Activated CD4-positive, alpha-beta memory T cell treated with anti-CD3 and anti-CD28 coated beads for 36 hours (primary cell): ENCODE data around the gene ATP4A. TPM values are rescaled to one million over a fixed set of nuclear protein-coding genes. Genes with fewer than 3 reads are reported as not detected.
"Not testable (repeated sequence)": the region's sequence is repeated elsewhere in the genome, so short reads cannot be mapped to it uniquely, and the experiment has no call there.

Experiments used
- CTCF ChIA-PET: fragments of 350-600 bp; sonication (Branson Sonifier 250); formaldehyde crosslinking; loops from one replicate; lab custom pipeline; 2021; ENCODE audit warnings: antibody characterized with exemption, inconsistent platforms; lab: Charles Lee
- POLR2A ChIA-PET: fragments of 350-600 bp; sonication (Branson Sonifier 250); formaldehyde crosslinking; loops from one replicate; lab custom pipeline; 2021; ENCODE audit warnings: antibody characterized with exemption; lab: Charles Lee
- DNase-seq: peaks from one replicate; pipeline ENCODE4 v3.0.0-alpha.2; 2020
- H3K27ac Mint-ChIP-seq: one replicate; pipeline ENCODE4 v1.8.0; 2021; ENCODE audit warnings: mixed read lengths
- H3K27me3 Mint-ChIP-seq: one replicate; pipeline ENCODE4 v1.8.0; 2021; ENCODE audit warnings: mixed read lengths
- H3K36me3 Mint-ChIP-seq: one replicate; pipeline ENCODE4 v1.8.0; 2021; ENCODE audit warnings: mixed read lengths
- H3K4me1 Mint-ChIP-seq: one replicate; pipeline ENCODE4 v1.8.0; 2021; ENCODE audit warnings: low read depth, mixed read lengths
- H3K4me3 Mint-ChIP-seq: one replicate; pipeline ENCODE4 v1.8.0; 2021; ENCODE audit warnings: mild to moderate bottlenecking, mixed read lengths
- H3K9me3 Mint-ChIP-seq: one replicate; pipeline ENCODE4 v1.8.0; 2021; ENCODE audit warnings: mixed read lengths
- intact Hi-C: fragments of 100-400 bp; cut with micrococcal nuclease; formaldehyde crosslinking; loops from one replicate; pipeline ENCODE4 v1.15.1; 2023
- total RNA-seq, 2 experiments: library from RNA; stranded (reverse); gene quantifications; one replicate each; pipeline ENCODE4 v1.2.3, GENCODE V29; 2021

The ATP4A gene
- total RNA-seq, 2 experiments from 2014 or later, result not detected

DNA sequence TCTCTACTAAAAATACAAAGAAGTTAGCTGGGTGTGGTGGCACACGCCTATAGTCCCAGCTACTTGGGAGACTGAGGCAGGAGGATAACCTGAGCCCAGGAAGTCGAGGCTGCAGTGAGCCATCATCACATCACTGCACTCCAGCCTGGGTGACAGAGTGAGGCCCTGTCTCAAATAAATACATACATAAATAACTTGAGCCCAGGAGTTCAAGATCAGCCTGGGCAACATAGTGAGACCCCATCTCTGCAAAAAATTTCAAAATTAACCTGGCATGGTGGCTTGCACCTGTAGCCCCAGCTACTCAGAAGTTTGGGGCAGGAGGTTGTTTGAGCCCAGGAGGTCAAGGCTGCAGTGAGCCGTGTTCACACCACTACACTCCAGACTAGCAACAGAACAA, 31.6 kb upstream of the ATP4A start:
- H3K27ac Mint-ChIP-seq, H3K36me3 Mint-ChIP-seq, H3K27me3 Mint-ChIP-seq, intact Hi-C loops, H3K4me1 Mint-ChIP-seq, H3K4me3 Mint-ChIP-seq, DNase-seq, H3K9me3 Mint-ChIP-seq, POLR2A ChIA-PET: not testable (repeated sequence)
- CTCF ChIA-PET, result interaction anchor here (0.6 kb wide), 1 partner anchor 78 kb away, joined by 3 read pairs; no protein-coding TSS in a partner anchor

DNA sequence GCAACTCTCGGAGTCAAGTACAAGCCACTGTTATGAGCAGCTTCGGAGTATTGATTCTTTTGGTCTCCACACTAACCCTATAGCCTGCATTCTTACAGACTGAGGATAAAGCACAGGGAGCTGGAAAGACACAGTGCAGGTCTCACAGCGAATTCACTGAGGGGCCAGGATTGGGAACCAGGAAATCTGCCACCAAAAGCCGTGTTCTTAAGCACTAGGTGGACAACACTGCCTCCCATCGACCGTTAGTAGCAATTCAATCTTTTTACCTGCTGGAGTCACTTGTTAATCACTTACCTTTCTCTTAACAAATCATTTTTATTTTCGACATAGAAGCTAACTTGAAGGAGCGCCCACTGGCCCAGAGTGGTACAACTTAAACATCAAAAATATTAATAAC, 28.8 kb upstream of the ATP4A start:
- Mint-ChIP-seq H3K27me3 (peaks cover 3% of the 10 kb centered on the region), H3K4me3 (no peak overlapping the region), H3K36me3 (no peaks in the 10 kb centered on the region), H3K4me1 (peaks cover 5% of the 10 kb centered on the region), H3K9me3 (no peaks in the 10 kb centered on the region), H3K27ac (no peak overlapping the region)
- CTCF ChIA-PET, result interaction anchor here (0.8 to 6.3 kb wide), 12 partner anchors 8 to 234 kb away, joined by 3 to 59 read pairs (median 4); partner anchors contain the start of genes ATP4A and FFAR3
- DNase-seq, result peak; percentile 30
- POLR2A ChIA-PET, result interaction anchor here (0.6 kb wide), 1 partner anchor 21 kb away, joined by 3 read pairs; no protein-coding TSS in a partner anchor
- intact Hi-C loops, result loop anchor here (1.0 to 2.0 kb wide), 2 partner anchors 43 to 82 kb away; no protein-coding TSS in a partner anchor

DNA sequence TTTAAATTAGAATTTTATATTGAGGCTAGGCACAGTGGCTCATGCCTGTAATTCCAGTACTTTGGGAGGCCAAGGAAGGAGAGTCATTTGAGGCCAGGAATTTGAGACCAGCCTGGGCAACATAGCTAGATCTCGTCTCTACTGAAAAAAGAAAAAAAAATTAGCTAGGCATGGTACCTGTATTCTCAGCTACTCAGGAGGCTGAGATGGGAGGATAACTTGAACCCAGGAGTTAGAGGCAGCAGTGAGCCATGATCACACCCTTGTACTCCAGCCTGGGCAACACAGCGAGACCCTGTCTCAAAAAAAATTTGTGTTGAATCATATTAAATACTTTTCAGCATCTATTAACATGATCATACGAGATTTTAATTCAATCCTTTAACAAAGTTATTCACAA, 27.4 kb upstream of the ATP4A start:
- no peaks in the 10 kb centered on the region for H3K4me1 Mint-ChIP-seq
- intact Hi-C loops, result no loop called here
- CTCF ChIA-PET, result interaction anchor here (0.7 to 6.3 kb wide), 5 partner anchors 43 to 233 kb away, joined by 3 to 59 read pairs (median 4); partner anchors contain the start of gene FFAR3

DNA sequence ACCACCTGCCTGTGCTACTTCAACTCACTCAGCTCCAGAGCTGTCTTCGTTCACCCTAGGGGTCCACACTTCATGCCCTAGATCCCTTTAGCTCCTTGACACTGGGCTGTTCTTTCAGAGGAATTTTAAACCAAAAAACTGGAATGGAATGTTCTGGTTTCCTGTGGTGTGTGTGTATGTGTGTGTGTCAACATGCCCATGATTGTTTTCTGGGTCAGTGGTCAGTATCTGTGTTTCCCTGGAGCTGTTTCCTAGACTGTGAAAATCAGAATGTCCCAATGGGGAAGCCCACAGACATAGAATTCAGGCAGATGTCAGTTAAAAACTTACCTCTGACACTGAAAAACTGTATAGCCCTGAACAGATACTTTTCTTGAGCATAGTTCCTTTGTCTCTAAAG, 23.9 kb upstream of the ATP4A start:
- Mint-ChIP-seq H3K4me3 (no peak overlapping the region), H3K36me3 (no peaks in the 10 kb centered on the region), H3K9me3 (no peaks in the 10 kb centered on the region), H3K4me1 (no peaks in the 10 kb centered on the region), H3K27me3 (peaks cover 10% of the 10 kb centered on the region), H3K27ac (no peak overlapping the region)
- ChIA-PET POLR2A (no interaction called here), CTCF (interaction anchor here (1.2 to 6.3 kb wide), 2 partner anchors 39 to 77 kb away, joined by 4 to 34 read pairs; no protein-coding TSS in a partner anchor)
- no peak for DNase-seq
- intact Hi-C loops, result no loop called here

More for the DNA sequence above, 27.4 kb upstream of the ATP4A start:
- DNase-seq, result no peak
- Mint-ChIP-seq H3K4me3 (no peak overlapping the region), H3K9me3 (no peaks in the 10 kb centered on the region), H3K27ac (no peak overlapping the region), H3K27me3 (peaks cover 3% of the 10 kb centered on the region), H3K36me3 (no peaks in the 10 kb centered on the region)
- POLR2A ChIA-PET, result interaction anchor here (0.7 kb wide), 1 partner anchor 47 kb away, joined by 3 read pairs; no protein-coding TSS in a partner anchor

DNA sequence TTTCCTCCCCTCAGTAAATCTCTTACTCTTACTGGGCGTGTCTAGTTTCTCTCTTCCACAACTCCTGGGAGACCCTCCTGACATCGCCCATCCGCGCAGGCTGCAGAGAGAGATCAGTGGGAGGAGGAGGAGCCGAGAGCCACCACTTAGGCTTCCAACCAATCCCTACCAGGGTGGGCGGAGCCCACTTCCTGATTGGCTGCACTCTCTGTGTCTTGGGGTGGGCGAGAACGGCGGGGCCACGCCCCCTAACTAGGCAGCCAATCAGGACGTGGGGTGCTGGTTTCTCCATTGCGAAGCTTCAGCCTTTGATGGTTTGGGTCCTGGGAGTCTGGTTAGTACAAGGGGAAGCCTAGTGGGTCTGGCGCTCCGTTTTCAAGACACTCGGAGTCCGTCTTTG, 22.4 kb upstream of the ATP4A start, which contains the start of gene PMIS2:
Gene PMIS2, plus strand, starts transcription at position 326 of the 400 bp plus-strand sequence. CDS start 87 bp downstream, outside the sequence.
- Mint-ChIP-seq H3K4me1 (no peaks in the 10 kb centered on the region), H3K27me3 (peaks cover 10% of the 10 kb centered on the region), H3K27ac (no peak within 1 kb of the TSS), H3K36me3 (no peaks in the 10 kb centered on the region), H3K9me3 (no peaks in the 10 kb centered on the region), H3K4me3 (no peak within 1 kb of the TSS)
- ChIA-PET CTCF (interaction anchor here (1.2 kb wide), 1 partner anchor 75 kb away, joined by 4 read pairs; no protein-coding TSS in a partner anchor), POLR2A (interaction anchor here (0.6 kb wide), 1 partner anchor 13 kb away, joined by 3 read pairs; no protein-coding TSS in a partner anchor)
- DNase-seq, result peak; percentile 20
- intact Hi-C loops, result loop anchor here (1.0 kb wide), 1 partner anchor 19 kb away; no protein-coding TSS in a partner anchor

DNA sequence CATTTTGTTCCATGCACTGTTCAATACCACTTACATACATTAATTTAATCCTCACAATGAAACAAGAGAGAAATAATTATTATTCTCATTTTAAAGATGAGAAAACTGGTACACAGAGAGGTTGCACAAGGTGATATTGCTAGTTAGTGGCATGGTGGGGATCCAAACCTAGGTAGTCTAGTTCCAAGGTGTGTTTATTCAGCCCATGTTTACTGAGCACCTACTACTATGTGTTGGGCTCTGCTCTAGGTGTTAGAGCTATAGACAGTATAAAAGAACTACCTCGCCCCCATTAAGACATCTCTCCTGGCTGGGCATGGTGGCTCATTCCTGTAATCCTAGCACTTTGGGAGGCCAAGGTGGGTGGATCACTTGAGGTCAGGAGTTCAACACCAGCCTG, 19.3 kb upstream of the ATP4A start:
- Mint-ChIP-seq H3K36me3 (no peaks in the 10 kb centered on the region), H3K4me1 (no peaks in the 10 kb centered on the region), H3K27ac (no peak overlapping the region), H3K27me3 (peaks cover 12% of the 10 kb centered on the region), H3K9me3 (peaks cover 1% of the 10 kb centered on the region), H3K4me3 (no peak overlapping the region)
- intact Hi-C loops, result no loop called here
- DNase-seq, result no peak
- ChIA-PET CTCF (no interaction called here), POLR2A (no interaction called here)

DNA sequence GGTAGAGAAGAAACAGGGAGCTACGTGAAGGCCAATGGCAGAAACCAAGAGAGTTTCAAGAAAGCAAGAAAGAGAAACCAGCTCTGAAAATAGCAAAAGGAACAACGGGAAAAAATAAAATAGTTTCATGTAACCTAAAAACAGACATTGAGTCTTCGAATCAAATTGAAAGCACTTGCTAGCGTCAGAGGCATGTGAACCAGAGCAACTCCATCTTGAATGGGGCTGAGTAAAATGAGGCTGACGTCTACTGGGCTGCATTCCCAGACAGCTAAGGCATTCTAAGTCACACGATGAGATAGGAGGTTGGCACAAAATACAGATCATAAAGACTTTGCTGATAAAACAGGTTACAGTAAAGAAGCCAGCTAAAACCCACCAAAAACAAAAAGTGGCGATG, 15.2 kb upstream of the ATP4A start:
- H3K4me3 Mint-ChIP-seq, result no peak overlapping the region
- no peak for DNase-seq
- H3K4me1 Mint-ChIP-seq, result no peaks in the 10 kb centered on the region
- ChIA-PET CTCF (interaction anchor here (1.4 to 1.7 kb wide), 3 partner anchors 14 to 68 kb away, joined by 3 to 7 read pairs (median 4); no protein-coding TSS in a partner anchor), POLR2A (no interaction called here)
- intact Hi-C loops, result no loop called here
- no peak overlapping the region for H3K27ac Mint-ChIP-seq
- peaks cover 7% of the 10 kb centered on the region for H3K27me3 Mint-ChIP-seq
- peaks cover 33% of the 10 kb centered on the region for H3K9me3 Mint-ChIP-seq
- H3K36me3 Mint-ChIP-seq, result peaks cover 17% of the 10 kb centered on the region

DNA sequence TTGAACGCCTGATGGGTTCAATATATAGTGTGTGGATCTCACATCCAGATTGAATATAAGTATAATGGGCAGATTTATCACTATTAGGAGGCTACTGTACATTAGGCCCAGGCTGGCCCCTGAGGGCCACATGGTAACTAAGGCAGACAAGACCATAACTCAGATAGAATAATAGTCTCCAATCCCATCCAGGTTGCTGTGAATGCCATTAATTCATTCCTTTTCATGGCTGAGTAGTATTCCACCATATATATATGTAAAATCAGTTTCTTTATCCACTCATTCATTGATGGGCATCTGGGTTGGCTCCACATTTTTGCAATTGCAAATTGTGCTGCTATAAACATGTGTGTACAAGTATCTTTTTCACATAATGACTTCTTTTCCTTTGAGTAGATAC, 14.5 kb upstream of the ATP4A start:
- intact Hi-C loops, result no loop called here
- POLR2A ChIA-PET, result no interaction called here
- CTCF ChIA-PET, result no interaction called here
- Mint-ChIP-seq H3K4me3 (no peak overlapping the region), H3K9me3 (peaks cover 33% of the 10 kb centered on the region), H3K27ac (no peak overlapping the region), H3K36me3 (peaks cover 17% of the 10 kb centered on the region), H3K27me3 (peaks cover 7% of the 10 kb centered on the region), H3K4me1 (no peaks in the 10 kb centered on the region)
- no peak for DNase-seq

DNA sequence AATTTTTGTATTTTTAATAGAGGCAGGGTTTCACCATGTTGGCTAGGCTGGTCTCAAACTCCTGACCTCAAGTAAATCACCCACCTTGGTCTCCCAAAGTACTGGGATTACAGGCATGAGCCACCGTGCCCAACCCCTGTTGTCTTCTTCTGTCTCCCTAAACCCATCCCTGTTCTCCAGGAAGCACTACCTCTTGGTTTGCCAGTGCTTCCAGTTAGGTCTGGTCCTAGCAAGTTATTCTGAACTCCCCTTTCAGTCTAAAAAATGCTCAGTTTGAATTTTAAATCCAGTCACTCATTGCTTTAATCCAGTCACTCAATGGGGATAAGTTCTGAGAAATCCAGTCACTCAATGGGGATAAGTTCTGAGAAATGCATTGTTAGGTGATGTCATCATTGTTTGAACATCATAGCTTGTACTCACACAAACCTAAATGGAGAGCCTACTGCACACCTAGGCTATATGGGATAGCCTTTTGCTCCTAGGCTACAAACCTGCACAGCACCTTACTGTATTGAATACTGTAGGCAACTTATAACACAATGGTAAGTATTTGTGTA, 8.0 kb upstream of the ATP4A start:
- peaks cover 21% of the 10 kb centered on the region for H3K9me3 Mint-ChIP-seq
- ChIA-PET CTCF (no interaction called here), POLR2A (no interaction called here)
- no peak for DNase-seq
- H3K4me3 Mint-ChIP-seq, result no peak overlapping the region
- H3K4me1 Mint-ChIP-seq, result no peaks in the 10 kb centered on the region
- peaks cover 23% of the 10 kb centered on the region for H3K27me3 Mint-ChIP-seq
- H3K27ac Mint-ChIP-seq, result no peak overlapping the region
- peaks cover 10% of the 10 kb centered on the region for H3K36me3 Mint-ChIP-seq
- intact Hi-C loops, result no loop called here

DNA sequence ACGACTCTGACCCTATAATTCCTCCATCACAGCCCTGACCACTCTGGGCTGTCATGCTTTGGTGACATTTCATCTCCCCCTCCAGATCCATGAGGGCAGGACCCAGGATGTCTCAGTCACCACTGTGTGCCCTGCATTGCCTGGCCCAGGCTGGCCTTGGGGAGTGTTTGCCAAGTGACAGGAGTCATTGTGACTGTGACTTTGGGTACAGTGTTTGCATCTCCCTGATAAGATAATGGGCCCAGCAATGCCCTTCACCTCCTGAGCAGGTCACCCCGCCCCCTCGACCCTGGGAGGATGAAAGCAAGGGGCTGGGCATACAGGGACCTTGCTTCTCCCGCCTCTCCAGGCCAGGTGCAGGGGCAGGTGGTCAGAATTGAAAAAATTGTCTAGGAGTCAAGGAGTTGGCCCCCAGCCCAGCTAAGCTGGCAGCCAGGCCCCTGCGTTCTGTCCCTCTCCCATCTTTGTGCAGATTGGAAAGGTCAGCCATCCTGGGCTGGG, 5.9 kb upstream of the ATP4A start:
- intact Hi-C loops, result no loop called here
- ChIA-PET POLR2A (no interaction called here), CTCF (no interaction called here)
- no peak overlapping the region for H3K27ac Mint-ChIP-seq
- DNase-seq, result no peak
- H3K4me1 Mint-ChIP-seq, result no peaks in the 10 kb centered on the region
- H3K4me3 Mint-ChIP-seq, result no peak overlapping the region
- peaks cover 27% of the 10 kb centered on the region for H3K27me3 Mint-ChIP-seq
- H3K36me3 Mint-ChIP-seq, result no peaks in the 10 kb centered on the region
- H3K9me3 Mint-ChIP-seq, result peaks cover 3% of the 10 kb centered on the region

DNA sequence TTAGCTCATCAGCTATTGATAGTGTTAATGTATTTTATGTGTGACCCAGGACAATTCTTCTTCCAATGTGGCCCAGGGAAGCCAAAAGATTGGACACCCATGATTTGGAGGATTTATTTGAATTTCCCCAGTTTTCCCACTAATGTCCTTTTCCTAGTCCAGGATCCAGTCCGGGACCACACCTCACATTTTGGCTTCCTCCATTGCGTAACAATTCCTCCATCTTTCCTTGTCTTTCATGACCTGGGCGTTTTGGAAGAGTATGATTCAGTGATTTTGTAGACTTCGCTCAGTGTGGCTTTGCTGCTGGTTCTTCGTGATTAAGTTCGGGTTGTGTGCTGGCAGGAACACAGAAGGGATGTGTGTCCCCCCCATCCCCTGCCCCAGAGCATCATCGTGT, 3.3 kb upstream of the ATP4A start:
- H3K27me3 Mint-ChIP-seq, result peaks cover 35% of the 10 kb centered on the region
- H3K4me3 Mint-ChIP-seq, result no peak overlapping the region
- no peaks in the 10 kb centered on the region for H3K4me1 Mint-ChIP-seq
- no peak overlapping the region for H3K27ac Mint-ChIP-seq
- intact Hi-C loops, result loop anchor here (1.0 kb wide), 1 partner anchor 19 kb away; no protein-coding TSS in a partner anchor
- no peaks in the 10 kb centered on the region for H3K9me3 Mint-ChIP-seq
- no peak for DNase-seq
- no peaks in the 10 kb centered on the region for H3K36me3 Mint-ChIP-seq
- POLR2A ChIA-PET, result no interaction called here
- CTCF ChIA-PET, result interaction anchor here (0.6 kb wide), 1 partner anchor 15 kb away, joined by 3 read pairs; no protein-coding TSS in a partner anchor
